Activated CD8-positive, alpha-beta memory T cell treated with anti-CD3 and anti-CD28 coated beads for 48 hours (primary cell): ENCODE measurements around the gene SLC2A10.

Experiments used
- DNase-seq, 3 experiments: peaks; one replicate each; pipeline ENCODE4 v3.0.0-alpha.2; 2020; ENCODE audit warnings: low read depth in 2 of 3, low spot score in 2 of 3

The SLC2A10 gene

GRCh38 chr20:46724343-46724959 is 15.0 kb downstream of the SLC2A10 start:
- no peak for DNase-seq

- no peak for DNase-seq
Observed at GRCh38 chr20:46725186-46726165, 16.0 kb downstream of the SLC2A10 start.

GRCh38 chr20:46731770-46732169 is 22.3 kb downstream of the SLC2A10 start:
- DNase-seq = no peak

GRCh38 chr20:46735436-46735835 is 26.0 kb downstream of the SLC2A10 start:
- no peak for DNase-seq

GRCh38 chr20:46739431-46740213 is 30.2 kb downstream of the SLC2A10 start:
- no peak for DNase-seq

- DNase-seq = no peak
Observed at GRCh38 chr20:46740214-46740609, 30.8 kb downstream of the SLC2A10 start.

GRCh38 chr20:46741924-46742668 is 32.6 kb downstream of the SLC2A10 start:
- DNase-seq = no peak

GRCh38 chr20:46742669-46743045 is 33.2 kb downstream of the SLC2A10 start:
- no peak for DNase-seq

- no peak for DNase-seq
Observed at GRCh38 chr20:46743088-46743487, 33.6 kb downstream of the SLC2A10 start.

GRCh38 chr20:46746956-46747526 is 37.6 kb downstream of the SLC2A10 start:
- DNase-seq = no peak

- DNase-seq = no peak
Observed at GRCh38 chr20:46749147-46749546, 39.7 kb downstream of the SLC2A10 start.

- DNase-seq = no peak
Observed at GRCh38 chr20:46751856-46752255, 42.4 kb downstream of the SLC2A10 start.

- DNase-seq = peak in 2 of 3 experiments; percentile 9 to 25
Observed at GRCh38 chr20:46752728-46753127, 43.3 kb downstream of the SLC2A10 start.

GRCh38 chr20:46755483-46756413 is 46.3 kb downstream of the SLC2A10 start:
- no peak for DNase-seq

GRCh38 chr20:46756419-46756818 is 47.0 kb downstream of the SLC2A10 start:
- DNase-seq = no peak

- no peak for DNase-seq
Observed at GRCh38 chr20:46757135-46757534, 47.7 kb downstream of the SLC2A10 start.

GRCh38 chr20:46757754-46758678 is 48.6 kb downstream of the SLC2A10 start:
- DNase-seq = peak in 1 of 3 experiments; percentile 37

GRCh38 chr20:46758929-46759669 is 49.6 kb downstream of the SLC2A10 start:
- DNase-seq = no peak
